OCI-LY3 (cell line): ENCODE data around the gene CLSTN1.
"Not testable (repeated sequence)": the region's sequence is repeated elsewhere in the genome, so short reads cannot be mapped to it uniquely, and the experiment has no call there.

Experiments
- CTCF ChIP-seq: fragments of 200-600, 300-600 bp; sonication (generic); IDR thresholded peaks from 2 replicates; pipeline ENCODE4 v1.5.1; 2014; ENCODE audit warnings: antibody characterized with exemption, low read length, low read depth
- EZH2phosphoT487 ChIP-seq: fragments of 200-600 bp; shearing (Covaris generic); IDR thresholded peaks from 2 replicates; pipeline ENCODE4 v1.6.1; 2018; ENCODE audit warnings: antibody characterized with exemption, mixed run types, low read depth

GRCh38 chr1:9712767-9713166, 111.0 kb downstream of the CLSTN1 start:
- not testable (repeated sequence) for TF ChIP-seq CTCF, EZH2phosphoT487
